ENCODE measurements around the gene TMEM9.
A peak's percentile ranks its signal among the peaks of the same experiment; 100 is the strongest.

TMEM9 gene

GRCh38 chr1:201154389-201155165, at the start of gene TMEM9:
TMEM9 (minus strand) TSS chr1:201154474; CDS start chr1:201153923, 551 bp downstream.
- peak; percentile 85 to 88 for DNase-seq (ENCODE audit: low read depth in 2 of 2)

GRCh38 chr1:201198598-201198997, 44.3 kb upstream of the TMEM9 start:
- DNase-seq (ENCODE audit: low read depth in 2 of 2), result no peak

- DNase-seq (ENCODE audit: low read depth in 2 of 2), result no peak
These were observed 39.8 kb upstream of the TMEM9 start for GRCh38 chr1:201194046-201194445.

GRCh38 chr1:201192261-201192788, 38.1 kb upstream of the TMEM9 start:
- DNase-seq (ENCODE audit: low read depth in 2 of 2), result peak; percentile 68 to 73

GRCh38 chr1:201191653-201192260, 37.5 kb upstream of the TMEM9 start:
- peak; percentile 62 to 73 for DNase-seq (ENCODE audit: low read depth in 2 of 2)

- DNase-seq (ENCODE audit: low read depth in 2 of 2), result no peak
These were observed 36.4 kb upstream of the TMEM9 start, which contains the start of gene IGFN1 for GRCh38 chr1:201190624-201191051. IGFN1 (plus strand) TSS chr1:201190824; CDS start chr1:201193294, 2,470 bp downstream.

GRCh38 chr1:201190005-201190404, 35.7 kb upstream of the TMEM9 start:
- DNase-seq (ENCODE audit: low read depth in 2 of 2), result no peak

GRCh38 chr1:201189085-201189484, 34.8 kb upstream of the TMEM9 start:
- no peak for DNase-seq (ENCODE audit: low read depth in 2 of 2)

- no peak for DNase-seq (ENCODE audit: low read depth in 2 of 2)
These were observed 31.9 kb upstream of the TMEM9 start for GRCh38 chr1:201186192-201186591.

- no peak for DNase-seq (ENCODE audit: low read depth in 2 of 2)
These were observed 31.4 kb upstream of the TMEM9 start for GRCh38 chr1:201185527-201186128.

GRCh38 chr1:201185123-201185453, 30.8 kb upstream of the TMEM9 start:
- no peak for DNase-seq (ENCODE audit: low read depth in 2 of 2)

- DNase-seq (ENCODE audit: low read depth in 2 of 2), result peak; percentile 47 to 57
These were observed 30.2 kb upstream of the TMEM9 start for GRCh38 chr1:201184307-201185122.

- DNase-seq (ENCODE audit: low read depth in 2 of 2), result no peak
These were observed 29.5 kb upstream of the TMEM9 start for GRCh38 chr1:201183753-201184152.

GRCh38 chr1:201183209-201183608, 28.9 kb upstream of the TMEM9 start:
- DNase-seq (ENCODE audit: low read depth in 2 of 2), result no peak

GRCh38 chr1:201181726-201182125, 27.5 kb upstream of the TMEM9 start:
- no peak for DNase-seq (ENCODE audit: low read depth in 2 of 2)

GRCh38 chr1:201181323-201181722, 27.0 kb upstream of the TMEM9 start:
- DNase-seq (ENCODE audit: low read depth in 2 of 2), result no peak

GRCh38 chr1:201180901-201181300, 26.6 kb upstream of the TMEM9 start:
- DNase-seq (ENCODE audit: low read depth in 2 of 2), result no peak

- no peak for DNase-seq (ENCODE audit: low read depth in 2 of 2)
These were observed 25.9 kb upstream of the TMEM9 start for GRCh38 chr1:201180141-201180540.

- no peak for DNase-seq (ENCODE audit: low read depth in 2 of 2)
These were observed 24.4 kb upstream of the TMEM9 start for GRCh38 chr1:201178718-201179117.

GRCh38 chr1:201176940-201177339, 22.7 kb upstream of the TMEM9 start:
- DNase-seq (ENCODE audit: low read depth in 2 of 2), result no peak

GRCh38 chr1:201175820-201176500, 21.7 kb upstream of the TMEM9 start:
- no peak for DNase-seq (ENCODE audit: low read depth in 2 of 2)

Data from fibroblast of skin of left biceps (primary cell).